HCT116 (cell line): ENCODE measurements around the gene SUSD3. TPM values are rescaled to one million over a fixed set of nuclear protein-coding genes. Genes with fewer than 3 reads are reported as not detected.

Source experiments
- ATAC-seq: fragments of 200-7000 bp; cut with Tn5 transposase; 2 replicates; pipeline ENCODE4 v1.9.1; 2020; ENCODE audit warnings: mild to moderate bottlenecking, moderate library complexity
- BruUV-seq: library from RNA; stranded (reverse); fragments of 400-500 nt; replicated peaks from 2 replicates; lab custom pipeline; 2021; lab: Mats Ljungman, UMichigan
- CTCF ChIA-PET: fragments of 300-600 bp; sonication (Branson Sonifier 250); formaldehyde crosslinking; loops from one replicate; lab custom pipeline; 2021; ENCODE audit warnings: antibody characterized with exemption; lab: Charles Lee
- POLR2A ChIA-PET: fragments of 300-600, 350-600 bp; sonication (Branson Sonifier 250); formaldehyde crosslinking; loops from one replicate; lab custom pipeline; 2021; ENCODE audit warnings: antibody characterized with exemption; lab: Charles Lee
- RAD21 ChIA-PET, 2 experiments: fragments of 300-600 bp; sonication (Branson Sonifier 250); formaldehyde crosslinking; loops; one replicate each; lab custom pipeline; 2023; ENCODE audit warnings: low total read pairs in 2 of 2; ENCODE audit not compliant: uncharacterized antibody in 2 of 2, unreplicated experiment in 2 of 2, low non-redundant PET in 1 of 2; lab: Charles Lee
- DNase-seq: peaks from one replicate; pipeline ENCODE4 v3.0.0-alpha.2; 2010; ENCODE audit warnings: low read depth, low spot score
- H2AFZ ChIP-seq: fragments of 200-600 bp; shearing (Covaris generic), sonication (generic); 2 replicates; pipeline ENCODE4 v1.6.1; 2017; ENCODE audit warnings: low read depth, mixed run types, mixed read lengths, antibody characterized with exemption, low read length; ENCODE audit not compliant: poor library complexity, severe bottlenecking
- H3K27ac ChIP-seq: 2 replicates; pipeline ENCODE4 v1.5.1; 2012; ENCODE audit warnings: low read depth, low read length
- H3K27me3 ChIP-seq: fragments of 200-600 bp; sonication (generic); 2 replicates; pipeline ENCODE4 v1.6.1; 2016; ENCODE audit warnings: mixed run types, low read length, mixed read lengths; ENCODE audit not compliant: insufficient read depth
- H3K36me3 ChIP-seq, 2 experiments: fragments of 200-500 bp in 1 of 2; fragments of 200-600 bp in 1 of 2; sonication (Bioruptor generic) in 1 of 2; sonication (generic) in 1 of 2; 2 replicates each; pipeline versions ENCODE4 v1.5.1 to v1.6.1; 2014 to 2016; ENCODE audit warnings: low read length in 2 of 2, inconsistent platforms in 1 of 2, mixed read lengths in 1 of 2, mixed run types in 1 of 2; ENCODE audit not compliant: insufficient read depth in 2 of 2, control insufficient read depth in 1 of 2
- H3K4me1 ChIP-seq, 2 experiments: fragments of 200-600 bp in 1 of 2; sonication (generic) in 1 of 2; 2 replicates each; pipeline versions ENCODE4 v1.5.1 to v1.6.1; 2012 to 2017; ENCODE audit warnings: low read length in 2 of 2, inconsistent platforms in 1 of 2, mild to moderate bottlenecking in 1 of 2, mixed read lengths in 1 of 2, mixed run types in 1 of 2, moderate library complexity in 1 of 2; ENCODE audit not compliant: insufficient read depth in 2 of 2, control insufficient read depth in 1 of 2
- H3K4me2 ChIP-seq: fragments of 200-600 bp; sonication (generic); 2 replicates; pipeline ENCODE4 v1.6.1; 2017; ENCODE audit warnings: mixed run types, low read length, mixed read lengths
- H3K4me3 ChIP-seq, 2 experiments: fragments of 200-600 bp in 1 of 2; sonication (generic) in 1 of 2; replicated peaks in 1 of 2; 2 replicates each; pipeline ENCODE4 v1.5.1; 2011 to 2016; ENCODE audit warnings: low read length in 2 of 2, control low read depth in 1 of 2, low read depth in 1 of 2, mild to moderate bottlenecking in 1 of 2, mixed read lengths in 1 of 2, mixed run types in 1 of 2
- H3K79me2 ChIP-seq: fragments of 200-600 bp; sonication (generic); 2 replicates; pipeline ENCODE4 v1.6.1; 2017; ENCODE audit warnings: mild to moderate bottlenecking, mixed run types, low read length, moderate library complexity, mixed read lengths; ENCODE audit not compliant: insufficient read depth
- H3K9ac ChIP-seq: fragments of 200-600 bp; sonication (generic); 2 replicates; pipeline ENCODE4 v1.6.1; 2016; ENCODE audit warnings: low read length, mixed read lengths
- H3K9me2 ChIP-seq: fragments of 200-600 bp; sonication (generic), shearing (Covaris generic); 2 replicates; pipeline ENCODE4 v1.6.1; 2017; ENCODE audit warnings: mixed run types, mild to moderate bottlenecking, moderate library complexity; ENCODE audit not compliant: insufficient read depth
- H3K9me3 ChIP-seq, 2 experiments: fragments of 200-500 bp in 1 of 2; fragments of 200-600 bp in 1 of 2; sonication (Bioruptor generic) in 1 of 2; sonication (generic) in 1 of 2; 2 replicates each; pipeline ENCODE4 v1.6.1; 2014 to 2017; ENCODE audit warnings: low read length in 2 of 2, mixed read lengths in 2 of 2, inconsistent platforms in 1 of 2, low read depth in 1 of 2, mild to moderate bottlenecking in 1 of 2, mixed run types in 1 of 2, moderate library complexity in 1 of 2; ENCODE audit not compliant: control insufficient read depth in 1 of 2, insufficient read depth in 1 of 2
- H4K20me1 ChIP-seq: fragments of 200-600 bp; sonication (generic), shearing (Covaris generic); 2 replicates; pipeline ENCODE4 v1.6.1; 2017; ENCODE audit warnings: mixed run types, mild to moderate bottlenecking, moderate library complexity; ENCODE audit not compliant: insufficient read depth
- CBX3 ChIP-seq: IDR thresholded peaks from 2 replicates; pipeline ENCODE4 v1.6.1; 2012; ENCODE audit warnings: low read depth
- CEBPB ChIP-seq: IDR thresholded peaks from 2 replicates; pipeline ENCODE4 v1.6.1; 2012; ENCODE audit warnings: low read depth
- EGR1 ChIP-seq: IDR thresholded peaks from 2 replicates; pipeline ENCODE4 v1.6.1; 2012; ENCODE audit warnings: low read depth
- EZH2phosphoT487 ChIP-seq: fragments of 200-600 bp; IDR thresholded peaks from 2 replicates; pipeline ENCODE4 v1.6.1; 2018; ENCODE audit warnings: antibody characterized with exemption, borderline replicate concordance
- JUND ChIP-seq: IDR thresholded peaks from 2 replicates; pipeline ENCODE4 v1.6.1; 2012
- POLR2A ChIP-seq: IDR thresholded peaks from 2 replicates; pipeline ENCODE4 v1.7.0; 2011; ENCODE audit warnings: borderline replicate concordance; ENCODE audit not compliant: insufficient read depth, insufficient read length; ENCODE audit errors: extremely low read depth
- RAD21 ChIP-seq: IDR thresholded peaks from 2 replicates; pipeline ENCODE4 v1.6.1; 2012; ENCODE audit warnings: low read depth, mild to moderate bottlenecking
- SIN3A ChIP-seq: IDR thresholded peaks from 2 replicates; pipeline ENCODE4 v1.6.1; 2012; ENCODE audit warnings: low read depth
- SP1 ChIP-seq: IDR thresholded peaks from 2 replicates; pipeline ENCODE4 v1.6.1; 2012; ENCODE audit warnings: low read depth
- TCF7L2 ChIP-seq: IDR thresholded peaks from 2 replicates; pipeline ENCODE4 v1.7.0; 2011; ENCODE audit warnings: borderline replicate concordance, inconsistent platforms; ENCODE audit not compliant: insufficient read depth, insufficient read length; ENCODE audit errors: extremely low read depth
- YY1 ChIP-seq: IDR thresholded peaks from 2 replicates; pipeline ENCODE4 v1.6.1; 2011; ENCODE audit warnings: low read length, low read depth, moderate library complexity, mild to moderate bottlenecking; ENCODE audit not compliant: insufficient replicate concordance; ENCODE audit errors: extremely low read depth
- ZFX ChIP-seq: fragments of 450-650 bp; IDR thresholded peaks from 2 replicates; pipeline ENCODE4 v1.6.1; 2017
- ZNF274 ChIP-seq: fragments of 200-500 bp; sonication (Bioruptor generic); IDR thresholded peaks from 2 replicates; pipeline ENCODE4 v1.6.1; 2014; ENCODE audit warnings: mild to moderate bottlenecking, low read depth, low read length, inconsistent platforms
- intact Hi-C: fragments of 100-400 bp; cut with micrococcal nuclease; formaldehyde crosslinking; loops from 2 replicates; pipeline ENCODE4 v1.10.0; 2022
- total RNA-seq: library from RNA; stranded (reverse); gene quantifications from one replicate; pipeline ENCODE4 v1.2.1, GENCODE V29; 2021; ENCODE audit not compliant: unreplicated experiment
- TF ChIP-seq, protein P1 (sequence below): IDR thresholded peaks from 2 replicates; pipeline ENCODE4 v1.6.1; 2012; ENCODE audit warnings: low read depth
- TF ChIP-seq, protein P2 (sequence below), 3 experiments: fragments of 200-600 bp in 1 of 3; sonication (generic) in 1 of 3; IDR thresholded peaks in 2 of 3; conservative IDR thresholded peaks in 1 of 3; 2 replicates each; pipeline ENCODE4 v1.5.1; 2012 to 2017; ENCODE audit warnings: low read depth in 2 of 3, low read length in 2 of 3, antibody characterized with exemption in 1 of 3, borderline replicate concordance in 1 of 3, control low read depth in 1 of 3, mild to moderate bottlenecking in 1 of 3, mixed read lengths in 1 of 3, mixed run types in 1 of 3, moderate library complexity in 1 of 3; ENCODE audit not compliant: insufficient read depth in 1 of 3
- TF ChIP-seq, protein P3 (sequence below): IDR thresholded peaks from 2 replicates; pipeline ENCODE4 v1.6.1; 2012
- TF ChIP-seq, protein P4 (sequence below): IDR thresholded peaks from 2 replicates; pipeline ENCODE4 v1.6.1; 2012

Gene SUSD3
- total RNA-seq, 1 experiment from 2014 or later = 11.3 TPM

DNA sequence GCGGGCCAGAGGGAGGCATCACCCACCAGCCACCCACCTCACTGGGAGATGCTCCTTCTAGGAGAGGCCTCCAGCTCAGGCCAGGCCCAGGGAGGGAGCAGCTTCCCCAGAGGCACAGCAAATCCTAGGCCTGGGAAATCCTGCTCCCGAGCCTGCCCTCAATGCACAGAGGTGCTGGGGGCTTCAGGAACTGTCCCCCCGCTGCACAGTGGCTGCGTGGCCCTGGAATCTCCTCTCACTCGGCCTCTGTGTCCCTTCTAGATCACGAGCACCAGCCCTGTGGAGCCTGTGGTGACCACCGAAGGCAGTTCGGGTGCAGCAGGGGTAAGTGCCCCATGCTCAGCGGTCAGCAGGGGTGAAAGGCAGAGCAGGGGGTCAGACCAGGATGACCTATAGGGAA lies 36.4 kb upstream of the SUSD3 start:
- intact Hi-C loops = no loop called here
- CTCF ChIA-PET = no interaction called here

More for the DNA sequence above, 36.4 kb upstream of the SUSD3 start:
- Histone ChIP-seq H3K79me2 (no peaks in the 10 kb centered on the region), H3K27ac (no peak overlapping the region), H3K9ac (no peak overlapping the region), H3K4me3 (no peak overlapping the region), H4K20me1 (no peaks in the 10 kb centered on the region), H3K4me1 (no peaks in the 10 kb centered on the region), H3K9me2 (no peaks in the 10 kb centered on the region), H2AFZ (no peak overlapping the region), H3K36me3 (no peaks in the 10 kb centered on the region), H3K4me2 (no peak overlapping the region), H3K27me3 (no peaks in the 10 kb centered on the region), H3K9me3 (no peaks in the 10 kb centered on the region)
- POLR2A ChIA-PET = no interaction called here
- RAD21 ChIA-PET = no interaction called here
- DNase-seq = no peak
- BruUV-seq = no TSS peak
- TF ChIP-seq EGR1 (no peak), EZH2phosphoT487 (no peak), RAD21 (no peak), YY1 (no peak), CEBPB (no peak), SP1 (no peak), CBX3 (no peak), POLR2A (no peak), SIN3A (no peak), TCF7L2 (no peak), ZNF274 (no peak), ZFX (no peak), JUND (no peak)
- TF ChIP-seq, protein P1, sequence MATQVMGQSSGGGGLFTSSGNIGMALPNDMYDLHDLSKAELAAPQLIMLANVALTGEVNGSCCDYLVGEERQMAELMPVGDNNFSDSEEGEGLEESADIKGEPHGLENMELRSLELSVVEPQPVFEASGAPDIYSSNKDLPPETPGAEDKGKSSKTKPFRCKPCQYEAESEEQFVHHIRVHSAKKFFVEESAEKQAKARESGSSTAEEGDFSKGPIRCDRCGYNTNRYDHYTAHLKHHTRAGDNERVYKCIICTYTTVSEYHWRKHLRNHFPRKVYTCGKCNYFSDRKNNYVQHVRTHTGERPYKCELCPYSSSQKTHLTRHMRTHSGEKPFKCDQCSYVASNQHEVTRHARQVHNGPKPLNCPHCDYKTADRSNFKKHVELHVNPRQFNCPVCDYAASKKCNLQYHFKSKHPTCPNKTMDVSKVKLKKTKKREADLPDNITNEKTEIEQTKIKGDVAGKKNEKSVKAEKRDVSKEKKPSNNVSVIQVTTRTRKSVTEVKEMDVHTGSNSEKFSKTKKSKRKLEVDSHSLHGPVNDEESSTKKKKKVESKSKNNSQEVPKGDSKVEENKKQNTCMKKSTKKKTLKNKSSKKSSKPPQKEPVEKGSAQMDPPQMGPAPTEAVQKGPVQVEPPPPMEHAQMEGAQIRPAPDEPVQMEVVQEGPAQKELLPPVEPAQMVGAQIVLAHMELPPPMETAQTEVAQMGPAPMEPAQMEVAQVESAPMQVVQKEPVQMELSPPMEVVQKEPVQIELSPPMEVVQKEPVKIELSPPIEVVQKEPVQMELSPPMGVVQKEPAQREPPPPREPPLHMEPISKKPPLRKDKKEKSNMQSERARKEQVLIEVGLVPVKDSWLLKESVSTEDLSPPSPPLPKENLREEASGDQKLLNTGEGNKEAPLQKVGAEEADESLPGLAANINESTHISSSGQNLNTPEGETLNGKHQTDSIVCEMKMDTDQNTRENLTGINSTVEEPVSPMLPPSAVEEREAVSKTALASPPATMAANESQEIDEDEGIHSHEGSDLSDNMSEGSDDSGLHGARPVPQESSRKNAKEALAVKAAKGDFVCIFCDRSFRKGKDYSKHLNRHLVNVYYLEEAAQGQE = no peak
- TF ChIP-seq, protein P2, sequence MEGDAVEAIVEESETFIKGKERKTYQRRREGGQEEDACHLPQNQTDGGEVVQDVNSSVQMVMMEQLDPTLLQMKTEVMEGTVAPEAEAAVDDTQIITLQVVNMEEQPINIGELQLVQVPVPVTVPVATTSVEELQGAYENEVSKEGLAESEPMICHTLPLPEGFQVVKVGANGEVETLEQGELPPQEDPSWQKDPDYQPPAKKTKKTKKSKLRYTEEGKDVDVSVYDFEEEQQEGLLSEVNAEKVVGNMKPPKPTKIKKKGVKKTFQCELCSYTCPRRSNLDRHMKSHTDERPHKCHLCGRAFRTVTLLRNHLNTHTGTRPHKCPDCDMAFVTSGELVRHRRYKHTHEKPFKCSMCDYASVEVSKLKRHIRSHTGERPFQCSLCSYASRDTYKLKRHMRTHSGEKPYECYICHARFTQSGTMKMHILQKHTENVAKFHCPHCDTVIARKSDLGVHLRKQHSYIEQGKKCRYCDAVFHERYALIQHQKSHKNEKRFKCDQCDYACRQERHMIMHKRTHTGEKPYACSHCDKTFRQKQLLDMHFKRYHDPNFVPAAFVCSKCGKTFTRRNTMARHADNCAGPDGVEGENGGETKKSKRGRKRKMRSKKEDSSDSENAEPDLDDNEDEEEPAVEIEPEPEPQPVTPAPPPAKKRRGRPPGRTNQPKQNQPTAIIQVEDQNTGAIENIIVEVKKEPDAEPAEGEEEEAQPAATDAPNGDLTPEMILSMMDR (IDR thresholded peaks at IDR 0.05 in 2 of 3, conservative IDR thresholded peaks at IDR 0.05 in 1 of 3; ENCODE audit: borderline replicate concordance in 1 of 3, insufficient read depth in 1 of 3, low read depth in 2 of 3, low read length in 2 of 3) = no peak
- TF ChIP-seq, protein P3, sequence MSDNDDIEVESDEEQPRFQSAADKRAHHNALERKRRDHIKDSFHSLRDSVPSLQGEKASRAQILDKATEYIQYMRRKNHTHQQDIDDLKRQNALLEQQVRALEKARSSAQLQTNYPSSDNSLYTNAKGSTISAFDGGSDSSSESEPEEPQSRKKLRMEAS = no peak
- TF ChIP-seq, protein P4, sequence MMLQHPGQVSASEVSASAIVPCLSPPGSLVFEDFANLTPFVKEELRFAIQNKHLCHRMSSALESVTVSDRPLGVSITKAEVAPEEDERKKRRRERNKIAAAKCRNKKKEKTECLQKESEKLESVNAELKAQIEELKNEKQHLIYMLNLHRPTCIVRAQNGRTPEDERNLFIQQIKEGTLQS = no peak
- ATAC-seq = no peak
